ENCODE results near the gene TRIM24.

GRCh38 chr7:138425026-138425425 lies 35.0 kb upstream of the TRIM24 start:
- no peak for TF ChIP-seq POLR2A (IDR thresholded peaks at IDR 0.05)
- no peak for TF ChIP-seq POLR2AphosphoS5 (IDR thresholded peaks at IDR 0.05)
- TF ChIP-seq CTCF (IDR thresholded peaks at IDR 0.05), result no peak
